ENCODE results near the gene TPP1.

TPP1 gene

DNA sequence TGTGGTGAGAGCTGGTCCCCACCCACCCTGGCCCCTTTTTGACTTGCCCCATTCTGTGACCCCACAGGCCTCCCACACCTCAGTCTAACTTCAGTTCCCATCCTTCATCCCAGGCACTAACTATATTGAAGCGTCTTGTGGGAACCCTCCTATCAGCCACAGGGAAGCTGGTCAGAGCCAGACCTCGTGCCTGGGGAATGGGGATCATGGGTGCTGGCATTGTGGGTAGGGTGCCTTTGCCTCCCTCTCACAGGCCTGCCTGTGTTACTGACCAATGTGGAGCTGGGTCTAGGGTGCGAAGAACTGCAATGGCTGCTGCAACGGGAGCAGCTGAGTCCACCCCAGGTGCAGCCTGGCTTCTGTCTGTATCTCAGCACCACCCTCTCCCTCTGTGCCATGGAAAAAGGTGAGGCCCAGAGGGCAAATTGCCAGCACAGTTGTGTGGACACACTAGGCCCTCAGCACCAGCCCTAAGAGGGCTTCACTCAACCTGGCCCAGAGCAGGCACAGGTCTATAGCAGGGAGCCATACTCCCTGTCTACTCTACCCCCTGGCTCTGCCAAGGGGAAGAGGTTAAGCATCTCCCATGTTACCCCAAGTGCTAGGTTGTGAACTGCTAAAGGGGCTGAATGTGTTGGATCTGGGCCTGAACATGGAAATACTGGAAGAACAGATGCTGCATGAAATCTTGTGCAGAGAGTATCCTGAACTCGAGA lies 53.1 kb downstream of the TPP1 start:
- no peak overlapping the region for H3K4me2 ChIP-seq
- H3K27ac ChIP-seq = no peak overlapping the region
- H3K9ac ChIP-seq = no peak overlapping the region
- peaks cover 0 to 14% (median 0%) of the 10 kb centered on the region in 11 experiments; a peak in 2 of 22 replicates for H4K20me1 ChIP-seq
- peaks cover 0 to 16% (median 8%) of the 10 kb centered on the region in 10 experiments; a peak in 12 of 20 replicates for H3K4me1 ChIP-seq
- no peaks in the 10 kb centered on the region for H3K27me3 ChIP-seq
- peaks cover 0 to 12% (median 7%) of the 10 kb centered on the region in 11 experiments; a peak in 17 of 22 replicates for H3K9me3 ChIP-seq (replicated peaks in 1 of 11)
- TF ChIP-seq Cebpa-rat (IDR thresholded peaks at IDR 0.05) = no peak
- peaks cover 7 to 60% (median 22%) of the 10 kb centered on the region in 11 experiments; a peak in 19 of 22 replicates for H3K36me3 ChIP-seq
- H3K4me3 ChIP-seq = no peak overlapping the region

GRCh38 chr11:6565325-6565724 lies 53.9 kb downstream of the TPP1 start:
- Histone ChIP-seq H3K4me2 (no peak overlapping the region), H3K27me3 (no peaks in the 10 kb centered on the region), H3K9me3 (replicated peaks in 1 of 11) (peaks cover 0 to 4% (median 0%) of the 10 kb centered on the region in 11 experiments; a peak in 2 of 22 replicates), H3K36me3 (peaks cover 0 to 52% (median 13%) of the 10 kb centered on the region in 11 experiments; a peak in 15 of 22 replicates), H3K4me1 (peaks cover 0 to 16% (median 8%) of the 10 kb centered on the region in 10 experiments; a peak in 12 of 20 replicates), H3K4me3 (no peak overlapping the region), H3K9ac (no peak overlapping the region), H3K27ac (no peak overlapping the region), H4K20me1 (peaks cover 0 to 14% (median 0%) of the 10 kb centered on the region in 11 experiments; a peak in 2 of 22 replicates)
- no peak for TF ChIP-seq Cebpa-rat (IDR thresholded peaks at IDR 0.05)

- no peak for TF ChIP-seq Cebpa-rat (IDR thresholded peaks at IDR 0.05)
- Histone ChIP-seq H3K4me2 (no peak overlapping the region), H3K27me3 (no peaks in the 10 kb centered on the region)
Observed at GRCh38 chr11:6563667-6564066, 55.6 kb downstream of the TPP1 start.

DNA sequence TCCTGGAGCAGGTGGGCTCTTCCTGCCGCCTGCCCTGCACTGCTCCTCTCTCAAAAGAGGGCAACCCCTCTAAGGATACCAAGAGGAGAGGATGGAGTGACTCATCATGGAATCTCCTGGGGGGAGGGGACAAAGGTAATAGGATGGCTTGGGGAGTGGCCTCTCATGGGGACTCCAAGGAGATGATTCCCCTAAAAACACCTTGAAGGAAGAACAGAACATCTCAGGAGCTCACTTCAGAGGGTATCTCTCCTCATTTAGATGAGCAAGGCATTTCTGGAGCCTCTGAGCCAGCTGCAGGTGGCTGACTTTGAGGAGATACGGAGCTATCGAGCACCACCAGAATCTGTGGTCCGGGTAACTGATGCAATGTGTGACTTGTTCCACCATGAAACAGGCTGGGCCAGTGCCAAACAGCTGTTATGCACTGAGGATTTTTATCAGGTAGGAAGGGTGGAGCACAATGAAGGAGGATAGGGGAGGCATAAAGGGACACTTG lies 56.1 kb downstream of the TPP1 start:
- H3K27ac ChIP-seq = no peak overlapping the region
- H3K9ac ChIP-seq = no peak overlapping the region
- no peaks in the 10 kb centered on the region for H3K9me3 ChIP-seq (replicated peaks in 1 of 11)
- H4K20me1 ChIP-seq = peaks cover 0 to 14% (median 0%) of the 10 kb centered on the region in 11 experiments; a peak in 3 of 22 replicates
- no peak overlapping the region for H3K4me3 ChIP-seq
- TF ChIP-seq Cebpa-rat (IDR thresholded peaks at IDR 0.05) = no peak
- H3K27me3 ChIP-seq = no peaks in the 10 kb centered on the region
- H3K4me1 ChIP-seq = peaks cover 0 to 4% (median under 1%) of the 10 kb centered on the region in 10 experiments; a peak in 8 of 20 replicates
- H3K36me3 ChIP-seq = peaks cover 0 to 50% (median 10%) of the 10 kb centered on the region in 11 experiments; a peak in 10 of 22 replicates
- H3K4me2 ChIP-seq = no peak overlapping the region

More at GRCh38 chr11:6563667-6564066, 55.6 kb downstream of the TPP1 start:
- no peak overlapping the region for H3K4me3 ChIP-seq
- no peak overlapping the region for H3K9ac ChIP-seq
- peaks cover 0 to 14% (median 0%) of the 10 kb centered on the region in 11 experiments; a peak in 2 of 22 replicates for H4K20me1 ChIP-seq
- H3K9me3 ChIP-seq (replicated peaks in 1 of 11) = no peaks in the 10 kb centered on the region
- no peak overlapping the region for H3K27ac ChIP-seq
- peaks cover 0 to 9% (median 6%) of the 10 kb centered on the region in 10 experiments; a peak in 12 of 20 replicates for H3K4me1 ChIP-seq
- H3K36me3 ChIP-seq = peaks cover 0 to 50% (median 8%) of the 10 kb centered on the region in 11 experiments; a peak in 10 of 22 replicates
